Thyroid gland (tissue), 4 donors: Measurements from ENCODE around the gene NAPB. TPM values are rescaled to one million over a fixed set of nuclear protein-coding genes. Genes with fewer than 3 reads are reported as not detected.
A peak's percentile ranks its signal among the peaks of the same experiment; 100 is the strongest.

Experiments used
- DNase-seq, 2 donors: peaks; one replicate each; pipeline ENCODE4 v3.0.0-alpha.2; 2019
- H3K27ac ChIP-seq, 3 donors: fragments of 200-600 bp; sonication (generic); 1 replicate in 2 of 3; 2 replicates in 1 of 3; pipeline ENCODE4 v1.5.1; 2016 to 2019; ENCODE audit warnings: mild to moderate bottlenecking in 1 of 3, moderate library complexity in 1 of 3
- H3K27me3 ChIP-seq: fragments of 200-600 bp; sonication (generic); one replicate; pipeline ENCODE4 v1.5.1; 2019
- H3K36me3 ChIP-seq, 2 donors: fragments of 200-600 bp; sonication (generic); one replicate each; pipeline ENCODE4 v1.5.1; 2016 to 2019
- H3K4me1 ChIP-seq, 2 donors: fragments of 200-600 bp; sonication (generic); one replicate each; pipeline ENCODE4 v1.5.1; 2017 to 2019
- H3K4me3 ChIP-seq, 3 donors: fragments of 200-600 bp; sonication (generic); replicated peaks in 1 of 3; 1 replicate in 2 of 3; 2 replicates in 1 of 3; pipeline ENCODE4 v1.5.1; 2016; ENCODE audit warnings: mild to moderate bottlenecking in 1 of 3
- H3K9me3 ChIP-seq: fragments of 200-600 bp; sonication (generic); one replicate; pipeline ENCODE4 v1.5.1; 2017
- POLR2A ChIP-seq, 2 donors: fragments of 450-650 bp; IDR thresholded peaks; one replicate each; pipeline ENCODE4 v1.6.1; 2017; ENCODE audit warnings: antibody characterized with exemption in 2 of 2, mild to moderate bottlenecking in 2 of 2, moderate library complexity in 1 of 2
- WGBS, 2 donors: methylation state at CpG; one replicate each; pipeline ENCODE4 v1.1.5; 2017; 5-methylcytosine and 5-hydroxymethylcytosine counted together
- intact Hi-C: fragments of 100-400 bp; cut with DNase I; formaldehyde crosslinking; loops from one replicate; pipeline ENCODE4 v1.15.1; 2023
- total RNA-seq, 4 donors: library from RNA; depleted of rRNA; stranded (reverse); fragments of >200 nt; gene quantifications; one replicate each; pipeline ENCODE4 v1.2.3, GENCODE V29; 2016
- TF ChIP-seq, protein P1 (sequence below), 6 experiments: fragments of 200-600 bp in 3 of 6; fragments of 450-650 bp in 3 of 6; sonication (generic) in 3 of 6; IDR thresholded peaks; one replicate each; pipeline ENCODE4 v1.5.1; 2016 to 2019; ENCODE audit warnings: antibody characterized with exemption in 6 of 6, mild to moderate bottlenecking in 2 of 6, inconsistent platforms in 1 of 6, moderate library complexity in 1 of 6

NAPB gene
- total RNA-seq, 4 donors from 2014 or later, result 22.7 to 32.1 (median 26.9) TPM

DNA sequence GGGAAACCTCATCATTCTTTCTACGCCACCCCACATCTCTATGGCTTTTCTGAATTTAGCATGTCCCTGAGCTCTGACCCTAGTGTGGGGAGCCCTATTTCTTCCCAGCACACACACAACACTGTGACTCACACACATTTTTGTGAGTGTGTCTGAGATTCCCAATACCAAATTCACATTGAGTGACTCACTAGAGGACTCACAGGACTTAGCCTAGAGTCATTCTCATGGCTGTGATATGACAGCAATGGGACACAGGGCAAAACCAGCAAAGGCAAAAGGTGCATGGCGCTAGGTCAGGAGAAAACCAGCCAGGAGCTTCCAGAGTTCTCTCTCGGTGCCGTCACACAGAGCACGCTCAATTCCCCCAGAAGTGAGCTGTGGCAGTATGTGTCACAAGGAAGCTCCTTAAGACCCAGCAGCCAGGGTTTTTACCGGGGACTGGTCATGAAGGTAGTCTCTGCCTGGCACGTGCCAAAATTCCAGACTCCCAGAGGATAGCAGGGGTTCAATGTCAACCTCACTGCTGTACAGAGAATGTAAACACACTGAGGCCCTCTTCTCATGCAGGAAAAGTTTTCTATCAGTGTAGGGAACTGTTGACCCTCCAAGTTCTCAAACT, 24.4 kb upstream of the NAPB start:
- no peak overlapping the region for H3K27ac ChIP-seq
- H3K9me3 ChIP-seq, result no peaks in the 10 kb centered on the region
- 90 to 97% methylated on average over 7 of the region's 7 CpGs for WGBS, 2 donors
- DNase-seq, result no peak
- no peaks in the 10 kb centered on the region for H3K36me3 ChIP-seq
- no peak for TF ChIP-seq POLR2A (IDR thresholded peaks at IDR 0.05)
- TF ChIP-seq, protein P1, sequence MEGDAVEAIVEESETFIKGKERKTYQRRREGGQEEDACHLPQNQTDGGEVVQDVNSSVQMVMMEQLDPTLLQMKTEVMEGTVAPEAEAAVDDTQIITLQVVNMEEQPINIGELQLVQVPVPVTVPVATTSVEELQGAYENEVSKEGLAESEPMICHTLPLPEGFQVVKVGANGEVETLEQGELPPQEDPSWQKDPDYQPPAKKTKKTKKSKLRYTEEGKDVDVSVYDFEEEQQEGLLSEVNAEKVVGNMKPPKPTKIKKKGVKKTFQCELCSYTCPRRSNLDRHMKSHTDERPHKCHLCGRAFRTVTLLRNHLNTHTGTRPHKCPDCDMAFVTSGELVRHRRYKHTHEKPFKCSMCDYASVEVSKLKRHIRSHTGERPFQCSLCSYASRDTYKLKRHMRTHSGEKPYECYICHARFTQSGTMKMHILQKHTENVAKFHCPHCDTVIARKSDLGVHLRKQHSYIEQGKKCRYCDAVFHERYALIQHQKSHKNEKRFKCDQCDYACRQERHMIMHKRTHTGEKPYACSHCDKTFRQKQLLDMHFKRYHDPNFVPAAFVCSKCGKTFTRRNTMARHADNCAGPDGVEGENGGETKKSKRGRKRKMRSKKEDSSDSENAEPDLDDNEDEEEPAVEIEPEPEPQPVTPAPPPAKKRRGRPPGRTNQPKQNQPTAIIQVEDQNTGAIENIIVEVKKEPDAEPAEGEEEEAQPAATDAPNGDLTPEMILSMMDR (IDR thresholded peaks at IDR 0.05), result no peak
- no peaks in the 10 kb centered on the region for H3K27me3 ChIP-seq
- H3K4me1 ChIP-seq, result no peaks in the 10 kb centered on the region
- intact Hi-C loops, result loop anchor here (10.0 kb wide), 1 partner anchor 159 kb away; the partner anchor contains the start of gene CST9
- H3K4me3 ChIP-seq, result no peak overlapping the region

DNA sequence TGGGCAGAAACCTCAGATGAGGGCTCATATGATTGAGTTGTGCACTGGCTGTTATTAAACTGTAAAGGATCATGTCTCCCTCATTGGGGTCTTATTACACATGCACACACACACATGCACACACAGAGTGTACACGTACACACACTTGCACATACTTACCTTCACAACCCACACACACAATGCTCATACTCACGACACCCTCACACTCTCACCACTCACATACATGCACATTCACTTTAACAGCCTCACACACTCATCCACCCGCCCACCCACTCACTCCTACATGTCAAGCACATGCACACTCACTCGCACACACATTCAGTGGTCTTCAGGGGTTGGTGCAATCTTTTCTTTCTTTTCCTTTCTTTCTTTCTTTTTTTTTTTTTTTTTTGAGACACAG, 23.6 kb upstream of the NAPB start:
- Histone ChIP-seq H3K36me3 (no peaks in the 10 kb centered on the region), H3K27me3 (no peaks in the 10 kb centered on the region), H3K4me3 (no peak overlapping the region), H3K9me3 (no peaks in the 10 kb centered on the region), H3K27ac (no peak overlapping the region), H3K4me1 (no peaks in the 10 kb centered on the region)
- intact Hi-C loops, result loop anchor here (10.0 kb wide), 1 partner anchor 160 kb away; the partner anchor contains the start of gene CST9
- whole genome bisulfite sequencing, 2 donors, result 84 to 88% methylated on average over 4 of the region's 4 CpGs
- TF ChIP-seq, protein P1 (IDR thresholded peaks at IDR 0.05), result no peak
- no peak for TF ChIP-seq POLR2A (IDR thresholded peaks at IDR 0.05)
- DNase-seq, result no peak

DNA sequence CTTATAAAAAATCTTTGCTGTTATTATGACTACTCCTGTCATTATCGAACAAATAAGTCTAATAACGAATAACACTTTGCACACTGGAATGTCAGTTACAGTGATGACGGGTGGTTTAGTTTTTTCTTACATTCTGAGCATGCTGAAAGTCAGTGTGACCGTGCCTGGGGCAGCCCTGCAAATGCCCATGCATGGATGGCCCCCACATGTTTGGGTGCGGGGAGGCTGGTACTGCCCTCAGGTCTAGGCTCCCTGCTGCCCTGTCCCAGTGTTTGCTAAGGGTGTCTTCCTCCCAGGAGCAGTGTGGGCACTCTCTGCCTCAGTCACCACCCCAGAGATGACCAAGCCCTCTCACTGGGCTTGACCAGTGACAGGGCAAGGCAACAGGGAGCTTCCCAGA, 21.1 kb upstream of the NAPB start:
- WGBS, 2 donors, result 79 to 83% methylated on average over 4 to 5 of the region's 5 CpGs
- no peak for DNase-seq
- no peaks in the 10 kb centered on the region for H3K4me1 ChIP-seq
- no peaks in the 10 kb centered on the region for H3K9me3 ChIP-seq
- TF ChIP-seq, protein P1 (IDR thresholded peaks at IDR 0.05), result no peak
- no peak for TF ChIP-seq POLR2A (IDR thresholded peaks at IDR 0.05)
- no peaks in the 10 kb centered on the region for H3K36me3 ChIP-seq
- H3K4me3 ChIP-seq, result no peak overlapping the region
- H3K27me3 ChIP-seq, result no peaks in the 10 kb centered on the region
- intact Hi-C loops, result loop anchor here (10.0 kb wide), 1 partner anchor 162 kb away; the partner anchor contains the start of gene CST9
- no peak overlapping the region for H3K27ac ChIP-seq

DNA sequence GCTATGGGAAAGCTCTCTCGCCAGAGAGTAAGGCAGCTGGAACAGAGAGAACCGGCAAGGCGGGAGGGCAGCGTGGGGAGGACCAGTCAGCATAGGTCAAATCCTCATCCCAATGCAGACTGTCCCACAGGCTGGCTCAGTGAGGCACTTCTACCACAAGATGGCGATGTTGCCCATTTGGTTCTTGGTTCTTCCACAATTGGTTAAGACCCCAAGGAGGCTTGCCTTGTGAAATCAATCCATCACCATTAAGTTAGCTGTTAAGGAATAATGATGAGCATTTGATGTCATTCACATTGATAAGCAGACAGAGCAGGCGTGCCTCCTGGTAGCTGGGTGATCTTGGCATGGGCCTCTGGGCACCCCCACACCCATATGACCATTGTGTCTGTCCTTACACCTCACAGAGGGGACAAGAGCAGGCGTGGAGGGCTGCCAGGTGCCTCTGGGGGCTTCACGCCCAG, 20.6 kb upstream of the NAPB start:
- H3K36me3 ChIP-seq, result no peaks in the 10 kb centered on the region
- no peaks in the 10 kb centered on the region for H3K27me3 ChIP-seq
- H3K4me3 ChIP-seq, result no peak overlapping the region
- no peaks in the 10 kb centered on the region for H3K9me3 ChIP-seq
- 15 to 21% methylated on average over 7 to 8 of the region's 8 CpGs for WGBS, 2 donors
- no peak overlapping the region for H3K27ac ChIP-seq
- intact Hi-C loops, result loop anchor here (10.0 kb wide), 1 partner anchor 163 kb away; the partner anchor contains the start of gene CST9
- peak; percentile 35 to 39 for DNase-seq
- no peaks in the 10 kb centered on the region for H3K4me1 ChIP-seq
- no peak for TF ChIP-seq POLR2A (IDR thresholded peaks at IDR 0.05)
- TF ChIP-seq, protein P1 (IDR thresholded peaks at IDR 0.05), result peak in 5 of 6 experiments; percentile 41 to 76 (median 48)

DNA sequence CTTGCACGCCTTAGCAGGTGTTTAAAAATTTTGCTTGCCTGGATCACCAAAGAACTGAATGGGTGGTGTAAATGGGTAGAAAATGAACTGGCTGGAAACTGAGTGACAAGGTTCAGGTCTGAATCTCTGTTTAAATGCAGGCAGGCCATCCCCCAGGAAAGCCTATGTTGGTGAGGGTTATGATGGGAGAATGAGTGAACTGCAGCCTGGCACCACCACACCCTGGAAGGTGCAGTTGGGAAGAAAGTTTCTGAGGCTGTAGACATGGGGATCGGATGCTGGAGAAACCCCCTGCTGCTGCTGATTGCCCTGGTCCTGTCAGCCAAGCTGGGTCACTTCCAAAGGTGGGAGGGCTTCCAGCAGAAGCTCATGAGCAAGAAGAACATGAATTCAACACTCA, 18.7 kb upstream of the NAPB start:
- Histone ChIP-seq H3K27ac (no peak overlapping the region), H3K4me1 (no peaks in the 10 kb centered on the region), H3K9me3 (no peaks in the 10 kb centered on the region), H3K36me3 (no peaks in the 10 kb centered on the region), H3K27me3 (no peaks in the 10 kb centered on the region), H3K4me3 (no peak overlapping the region)
- TF ChIP-seq POLR2A (IDR thresholded peaks at IDR 0.05), result no peak
- TF ChIP-seq, protein P1 (IDR thresholded peaks at IDR 0.05), result no peak
- DNase-seq, result no peak
- WGBS, 2 donors, result 77 to 85% methylated on average over 2 of the region's 2 CpGs
- intact Hi-C loops, result loop anchor here (10.0 kb wide), 1 partner anchor 165 kb away; the partner anchor contains the start of gene CST9
